ENCODE data around the gene HECTD4.

DNA sequence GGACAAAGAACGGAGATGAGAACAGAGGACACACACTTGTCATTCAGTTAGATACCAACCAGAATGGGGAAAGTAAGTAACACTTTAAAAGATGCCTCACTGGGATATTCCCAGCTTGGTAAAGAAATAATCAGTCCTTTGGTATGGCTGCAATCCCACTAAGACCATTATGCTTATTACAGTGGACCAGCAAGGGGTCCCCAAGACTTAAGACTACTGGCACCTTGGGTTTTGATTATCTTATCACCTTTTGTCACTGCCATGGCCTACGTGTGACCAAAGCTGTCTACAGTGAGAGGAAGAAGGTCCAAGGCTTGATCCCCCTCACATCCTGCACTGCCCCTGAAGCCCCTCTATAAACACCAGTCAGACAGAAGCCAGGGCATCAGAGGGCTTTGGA lies 191.0 kb downstream of the HECTD4 start:
- TF ChIP-seq POLR2A (IDR thresholded peaks at IDR 0.05; ENCODE audit: low read length) (no peak), GATA1 (IDR thresholded peaks at IDR 0.05; ENCODE audit: low read depth, low read length) (no peak)

Measured in erythroblast (primary cell).